Thoracic aorta (tissue), 2 donors: ENCODE data around the gene NTMT2. TPM values are rescaled to one million over a fixed set of nuclear protein-coding genes. Genes with fewer than 3 reads are reported as not detected.
"Not testable (repeated sequence)": the region's sequence is repeated elsewhere in the genome, so short reads cannot be mapped to it uniquely, and the experiment has no call there.

Experiments
- ATAC-seq: fragments of 150-250 bp; one replicate; pipeline ENCODE4 v1.8.0; 2017; ENCODE audit warnings: low read depth; ENCODE audit not compliant: insufficient number of reproducible peaks, low FRiP score
- DNase-seq: peaks from one replicate; pipeline ENCODE4 v3.0.0-alpha.2; 2020; ENCODE audit warnings: low spot score
- H3K27ac ChIP-seq, 2 donors: fragments of 200-600 bp; sonication (generic); 1 replicate in 1 of 2; 2 replicates in 1 of 2; pipeline ENCODE4 v1.5.1; 2016; ENCODE audit warnings: mild to moderate bottlenecking in 2 of 2, moderate library complexity in 2 of 2
- H3K27me3 ChIP-seq: fragments of 200-600 bp; sonication (generic); replicated peaks from 2 replicates; pipeline ENCODE4 v1.6.0; 2016; ENCODE audit warnings: mild to moderate bottlenecking; ENCODE audit not compliant: insufficient read depth
- H3K36me3 ChIP-seq: fragments of 200-600 bp; sonication (generic); one replicate; pipeline ENCODE4 v1.5.1; 2016
- H3K4me1 ChIP-seq, 2 donors: fragments of 200-600 bp; sonication (generic); 1 replicate in 1 of 2; 2 replicates in 1 of 2; pipeline versions ENCODE4 v1.5.1 to v1.6.0; 2016; ENCODE audit warnings: low read depth in 2 of 2, mild to moderate bottlenecking in 1 of 2; ENCODE audit not compliant: control insufficient read depth in 1 of 2
- H3K4me3 ChIP-seq: fragments of 200-600 bp; sonication (generic); 2 replicates; pipeline ENCODE4 v1.5.1; 2016; ENCODE audit warnings: mild to moderate bottlenecking
- H3K9me3 ChIP-seq: fragments of 200-600 bp; sonication (generic); 2 replicates; pipeline ENCODE4 v1.5.1; 2016
- total RNA-seq, 2 donors: library from RNA; depleted of rRNA; stranded (reverse); fragments of >200 nt; gene quantifications; one replicate each; pipeline versions ENCODE4 v1.1.0 to v1.2.3, GENCODE V29; 2016
- TF ChIP-seq, protein P1 (sequence below): fragments of 200-600 bp; sonication (generic); IDR thresholded peaks from one replicate; pipeline ENCODE4 v1.5.1; 2019; ENCODE audit warnings: antibody characterized with exemption

The NTMT2 gene
- total RNA-seq = not detected

GRCh38 chr1:170145770-170146676 lies at the start of gene NTMT2:
Gene NTMT2 (plus strand): TSS chr1:170145959. CDS start chr1:170146108, 149 bp downstream.
- TF ChIP-seq, protein P1, sequence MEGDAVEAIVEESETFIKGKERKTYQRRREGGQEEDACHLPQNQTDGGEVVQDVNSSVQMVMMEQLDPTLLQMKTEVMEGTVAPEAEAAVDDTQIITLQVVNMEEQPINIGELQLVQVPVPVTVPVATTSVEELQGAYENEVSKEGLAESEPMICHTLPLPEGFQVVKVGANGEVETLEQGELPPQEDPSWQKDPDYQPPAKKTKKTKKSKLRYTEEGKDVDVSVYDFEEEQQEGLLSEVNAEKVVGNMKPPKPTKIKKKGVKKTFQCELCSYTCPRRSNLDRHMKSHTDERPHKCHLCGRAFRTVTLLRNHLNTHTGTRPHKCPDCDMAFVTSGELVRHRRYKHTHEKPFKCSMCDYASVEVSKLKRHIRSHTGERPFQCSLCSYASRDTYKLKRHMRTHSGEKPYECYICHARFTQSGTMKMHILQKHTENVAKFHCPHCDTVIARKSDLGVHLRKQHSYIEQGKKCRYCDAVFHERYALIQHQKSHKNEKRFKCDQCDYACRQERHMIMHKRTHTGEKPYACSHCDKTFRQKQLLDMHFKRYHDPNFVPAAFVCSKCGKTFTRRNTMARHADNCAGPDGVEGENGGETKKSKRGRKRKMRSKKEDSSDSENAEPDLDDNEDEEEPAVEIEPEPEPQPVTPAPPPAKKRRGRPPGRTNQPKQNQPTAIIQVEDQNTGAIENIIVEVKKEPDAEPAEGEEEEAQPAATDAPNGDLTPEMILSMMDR = no peak
- Histone ChIP-seq H3K27ac (no peak within 1 kb of the TSS), H3K36me3 (no peaks in the 10 kb centered on the region), H3K9me3 (no peaks in the 10 kb centered on the region), H3K4me1 (no peaks in the 10 kb centered on the region), H3K27me3 (no peaks in the 10 kb centered on the region), H3K4me3 (no peak within 1 kb of the TSS)
- ATAC-seq (no peak), DNase-seq (no peak)

GRCh38 chr1:170095976-170096748 lies 49.6 kb upstream of the NTMT2 start:
- Histone ChIP-seq H3K27me3 (no peaks in the 10 kb centered on the region), H3K9me3 (no peaks in the 10 kb centered on the region), H3K36me3 (no peaks in the 10 kb centered on the region), H3K4me1 (no peaks in the 10 kb centered on the region), H3K27ac (no peak overlapping the region), H3K4me3 (no peak overlapping the region)
- no peak for ATAC-seq
- no peak for DNase-seq
- TF ChIP-seq, protein P1 = no peak

DNA sequence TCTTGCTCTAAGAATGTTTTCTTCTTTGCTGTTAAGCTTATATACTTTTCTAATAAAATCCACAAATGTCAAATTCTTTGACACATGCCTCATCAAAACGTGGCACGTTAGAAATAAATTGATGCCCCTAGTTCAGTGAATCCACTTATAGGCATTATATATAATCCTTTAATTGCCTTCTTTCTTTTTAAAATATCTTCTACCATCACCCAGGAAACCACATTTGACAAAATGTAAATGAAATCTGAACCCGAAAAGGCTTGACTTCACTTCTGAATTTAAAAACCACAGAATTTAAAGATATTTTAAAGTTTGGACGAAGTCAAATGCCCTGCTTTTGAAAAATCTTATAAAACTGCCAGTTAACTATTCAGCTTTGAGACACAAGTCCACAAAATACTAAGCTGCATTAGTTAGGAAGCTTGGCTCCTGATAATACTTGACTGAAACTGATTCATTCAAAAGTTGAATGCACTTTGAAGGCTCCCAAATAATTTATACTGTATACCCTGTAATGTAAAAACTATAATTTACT lies 48.9 kb upstream of the NTMT2 start:
- TF ChIP-seq, protein P1 = no peak

DNA sequence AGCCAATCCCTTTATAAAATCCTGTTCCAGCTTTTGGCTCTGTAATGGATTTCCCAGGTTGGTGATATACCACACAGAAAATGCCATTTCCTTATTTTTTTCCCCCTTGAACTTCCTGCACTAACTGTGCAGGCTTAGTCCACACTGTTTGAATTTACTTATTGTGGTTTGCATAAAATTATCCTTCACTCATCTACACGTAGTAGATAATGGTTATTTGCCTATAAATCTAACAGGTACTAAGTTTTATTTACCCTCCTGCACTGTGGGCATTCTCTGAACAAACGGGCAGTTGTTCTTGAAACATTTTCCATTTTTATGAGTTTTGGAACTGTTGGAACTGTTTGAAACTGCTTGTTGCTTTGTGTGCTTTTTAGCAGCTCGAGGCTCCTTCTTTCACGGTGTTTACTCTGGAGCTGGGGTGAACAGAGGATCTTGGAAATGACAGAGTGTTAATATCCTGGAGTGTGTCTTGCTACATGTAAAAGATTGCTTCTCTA lies 48.3 kb upstream of the NTMT2 start:
- Histone ChIP-seq H3K27ac (no peak overlapping the region), H3K27me3 (no peaks in the 10 kb centered on the region), H3K9me3 (no peaks in the 10 kb centered on the region), H3K4me3 (no peak overlapping the region), H3K36me3 (no peaks in the 10 kb centered on the region), H3K4me1 (no peaks in the 10 kb centered on the region)
- ATAC-seq (no peak), DNase-seq (no peak)
- TF ChIP-seq, protein P1 = no peak

More for the DNA sequence above, 48.9 kb upstream of the NTMT2 start:
- Histone ChIP-seq H3K27ac (no peak overlapping the region), H3K36me3 (no peaks in the 10 kb centered on the region), H3K4me3 (no peak overlapping the region), H3K9me3 (no peaks in the 10 kb centered on the region), H3K27me3 (no peaks in the 10 kb centered on the region), H3K4me1 (no peaks in the 10 kb centered on the region)
- ATAC-seq (no peak), DNase-seq (no peak)

DNA sequence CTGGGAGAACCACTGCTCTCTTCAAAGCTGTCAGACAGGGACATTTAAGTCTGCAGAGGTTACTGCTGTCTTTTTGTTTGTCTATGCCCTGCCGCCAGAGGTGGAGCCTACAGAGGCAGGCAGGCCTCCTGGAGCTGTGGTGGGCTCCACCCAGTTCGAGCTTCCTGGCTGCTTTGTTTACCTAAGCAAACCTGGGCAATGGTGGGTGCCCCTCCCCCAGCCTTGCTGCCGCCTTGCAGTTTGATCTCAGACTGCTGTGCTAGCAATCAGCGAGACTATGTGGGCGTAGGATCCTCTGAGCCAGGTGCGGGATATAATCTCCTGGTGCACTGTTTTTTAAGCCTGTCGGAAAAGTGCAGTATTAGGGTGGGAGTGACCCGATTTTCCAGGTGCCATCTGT lies 32.6 kb upstream of the NTMT2 start:
- not testable (repeated sequence) for H3K9me3 ChIP-seq, H3K4me3 ChIP-seq, H3K36me3 ChIP-seq, ATAC-seq, H3K27ac ChIP-seq, H3K4me1 ChIP-seq, DNase-seq, H3K27me3 ChIP-seq
